ENCODE measurements around the gene NGDN.

The NGDN gene

GRCh38 chr14:23487216-23487615 is 17.7 kb downstream of the NGDN start:
- no peaks in the 10 kb centered on the region for H3K36me3 ChIP-seq (ENCODE audit: insufficient read depth, low read length)
- H3K27ac ChIP-seq (ENCODE audit: low read depth, low read length, poor library complexity, severe bottlenecking): no peak overlapping the region
- no peaks in the 10 kb centered on the region for H3K27me3 ChIP-seq (ENCODE audit: insufficient read depth, low read length)
- H3K9me3 ChIP-seq (ENCODE audit: low read length): no peaks in the 10 kb centered on the region
- no peaks in the 10 kb centered on the region for H3K79me2 ChIP-seq (ENCODE audit: insufficient read depth, low read length)
- H2AFZ ChIP-seq (ENCODE audit: low read length): no peak overlapping the region
- H3K9ac ChIP-seq (ENCODE audit: low read length): no peak overlapping the region
- no peak overlapping the region for H3K4me2 ChIP-seq (ENCODE audit: low read length)
- H4K20me1 ChIP-seq (ENCODE audit: insufficient read depth, low read length): no peaks in the 10 kb centered on the region
- H3K4me3 ChIP-seq (ENCODE audit: low read depth, low read length, poor library complexity, severe bottlenecking): no peak overlapping the region
- H3K9me2 ChIP-seq (ENCODE audit: low read depth, low read length): no peaks in the 10 kb centered on the region
- TF ChIP-seq CTCF (IDR thresholded peaks at IDR 0.05; ENCODE audit: low read length) (no peak), EZH2 (IDR thresholded peaks at IDR 0.05; ENCODE audit: borderline replicate concordance, low read length) (no peak)
- no peaks in the 10 kb centered on the region for H3K4me1 ChIP-seq (ENCODE audit: insufficient read depth, low read length, severe bottlenecking)
- no peaks in the 10 kb centered on the region for H3F3A ChIP-seq (ENCODE audit: insufficient read depth, low read length)

- Histone ChIP-seq H3K9ac (ENCODE audit: low read length) (no peak overlapping the region), H3K9me2 (ENCODE audit: low read depth, low read length) (no peaks in the 10 kb centered on the region), H3K9me3 (ENCODE audit: low read length) (no peaks in the 10 kb centered on the region), H3K36me3 (ENCODE audit: insufficient read depth, low read length) (no peaks in the 10 kb centered on the region), H3K79me2 (ENCODE audit: insufficient read depth, low read length) (no peaks in the 10 kb centered on the region), H2AFZ (ENCODE audit: low read length) (no peak overlapping the region), H3K27me3 (ENCODE audit: insufficient read depth, low read length) (no peaks in the 10 kb centered on the region), H3F3A (ENCODE audit: insufficient read depth, low read length) (no peaks in the 10 kb centered on the region), H4K20me1 (ENCODE audit: insufficient read depth, low read length) (no peaks in the 10 kb centered on the region), H3K4me3 (ENCODE audit: low read depth, low read length, poor library complexity, severe bottlenecking) (no peak overlapping the region), H3K4me2 (ENCODE audit: low read length) (no peak overlapping the region), H3K27ac (ENCODE audit: low read depth, low read length, poor library complexity, severe bottlenecking) (no peak overlapping the region), H3K4me1 (ENCODE audit: insufficient read depth, low read length, severe bottlenecking) (no peaks in the 10 kb centered on the region)
- TF ChIP-seq EZH2 (IDR thresholded peaks at IDR 0.05; ENCODE audit: borderline replicate concordance, low read length) (no peak), CTCF (IDR thresholded peaks at IDR 0.05; ENCODE audit: low read length) (no peak)
Observed at GRCh38 chr14:23492618-23493272, 23.2 kb downstream of the NGDN start.

GRCh38 chr14:23494223-23494622 is 24.7 kb downstream of the NGDN start:
- H2AFZ ChIP-seq (ENCODE audit: low read length): no peak overlapping the region
- H4K20me1 ChIP-seq (ENCODE audit: insufficient read depth, low read length): no peaks in the 10 kb centered on the region
- no peak overlapping the region for H3K9ac ChIP-seq (ENCODE audit: low read length)
- no peaks in the 10 kb centered on the region for H3K36me3 ChIP-seq (ENCODE audit: insufficient read depth, low read length)
- H3F3A ChIP-seq (ENCODE audit: insufficient read depth, low read length): no peaks in the 10 kb centered on the region
- H3K9me2 ChIP-seq (ENCODE audit: low read depth, low read length): no peaks in the 10 kb centered on the region
- no peak for TF ChIP-seq EZH2 (IDR thresholded peaks at IDR 0.05; ENCODE audit: borderline replicate concordance, low read length)
- TF ChIP-seq CTCF (IDR thresholded peaks at IDR 0.05; ENCODE audit: low read length): no peak
- no peaks in the 10 kb centered on the region for H3K4me1 ChIP-seq (ENCODE audit: insufficient read depth, low read length, severe bottlenecking)
- no peak overlapping the region for H3K4me2 ChIP-seq (ENCODE audit: low read length)
- H3K27me3 ChIP-seq (ENCODE audit: insufficient read depth, low read length): no peaks in the 10 kb centered on the region
- no peak overlapping the region for H3K27ac ChIP-seq (ENCODE audit: low read depth, low read length, poor library complexity, severe bottlenecking)
- no peaks in the 10 kb centered on the region for H3K79me2 ChIP-seq (ENCODE audit: insufficient read depth, low read length)
- no peaks in the 10 kb centered on the region for H3K9me3 ChIP-seq (ENCODE audit: low read length)
- no peak overlapping the region for H3K4me3 ChIP-seq (ENCODE audit: low read depth, low read length, poor library complexity, severe bottlenecking)

Data from OCI-LY1 (cell line).